GM12875 (cell line): ENCODE results near the gene MRPL27.

Experiments
- H3K4me3 ChIP-seq: one replicate; pipeline ENCODE4 v1.5.1; 2011; ENCODE audit warnings: low read depth, low read length, control low read depth
- TF ChIP-seq, protein P1 (sequence below): IDR thresholded peaks from 2 replicates; pipeline ENCODE4 v1.5.1; 2011; ENCODE audit warnings: low read depth, mild to moderate bottlenecking, control low read depth, inconsistent platforms, low read length, moderate library complexity, borderline replicate concordance; ENCODE audit not compliant: insufficient read depth

MRPL27 gene

DNA sequence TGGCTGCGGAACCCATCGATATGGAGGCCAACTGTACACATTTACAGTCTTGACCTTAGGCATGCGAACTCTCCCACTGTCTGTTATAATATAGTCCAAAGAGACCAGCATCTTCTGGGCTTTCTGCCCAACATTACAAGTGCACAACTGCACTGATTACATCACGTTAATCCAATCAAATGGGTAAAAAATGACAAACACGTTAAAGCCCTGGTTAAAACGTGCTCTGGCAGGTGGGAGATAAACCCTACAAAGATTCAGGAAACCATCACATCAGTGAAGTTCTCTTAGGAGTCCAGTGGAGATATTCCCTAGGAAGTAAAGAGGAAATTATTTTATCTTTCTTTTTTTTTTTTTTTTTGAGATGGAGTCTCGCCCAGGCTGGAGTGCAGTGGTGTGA lies 50.7 kb downstream of the MRPL27 start:
- H3K4me3 ChIP-seq = no peak overlapping the region
- TF ChIP-seq, protein P1, sequence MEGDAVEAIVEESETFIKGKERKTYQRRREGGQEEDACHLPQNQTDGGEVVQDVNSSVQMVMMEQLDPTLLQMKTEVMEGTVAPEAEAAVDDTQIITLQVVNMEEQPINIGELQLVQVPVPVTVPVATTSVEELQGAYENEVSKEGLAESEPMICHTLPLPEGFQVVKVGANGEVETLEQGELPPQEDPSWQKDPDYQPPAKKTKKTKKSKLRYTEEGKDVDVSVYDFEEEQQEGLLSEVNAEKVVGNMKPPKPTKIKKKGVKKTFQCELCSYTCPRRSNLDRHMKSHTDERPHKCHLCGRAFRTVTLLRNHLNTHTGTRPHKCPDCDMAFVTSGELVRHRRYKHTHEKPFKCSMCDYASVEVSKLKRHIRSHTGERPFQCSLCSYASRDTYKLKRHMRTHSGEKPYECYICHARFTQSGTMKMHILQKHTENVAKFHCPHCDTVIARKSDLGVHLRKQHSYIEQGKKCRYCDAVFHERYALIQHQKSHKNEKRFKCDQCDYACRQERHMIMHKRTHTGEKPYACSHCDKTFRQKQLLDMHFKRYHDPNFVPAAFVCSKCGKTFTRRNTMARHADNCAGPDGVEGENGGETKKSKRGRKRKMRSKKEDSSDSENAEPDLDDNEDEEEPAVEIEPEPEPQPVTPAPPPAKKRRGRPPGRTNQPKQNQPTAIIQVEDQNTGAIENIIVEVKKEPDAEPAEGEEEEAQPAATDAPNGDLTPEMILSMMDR = no peak

DNA sequence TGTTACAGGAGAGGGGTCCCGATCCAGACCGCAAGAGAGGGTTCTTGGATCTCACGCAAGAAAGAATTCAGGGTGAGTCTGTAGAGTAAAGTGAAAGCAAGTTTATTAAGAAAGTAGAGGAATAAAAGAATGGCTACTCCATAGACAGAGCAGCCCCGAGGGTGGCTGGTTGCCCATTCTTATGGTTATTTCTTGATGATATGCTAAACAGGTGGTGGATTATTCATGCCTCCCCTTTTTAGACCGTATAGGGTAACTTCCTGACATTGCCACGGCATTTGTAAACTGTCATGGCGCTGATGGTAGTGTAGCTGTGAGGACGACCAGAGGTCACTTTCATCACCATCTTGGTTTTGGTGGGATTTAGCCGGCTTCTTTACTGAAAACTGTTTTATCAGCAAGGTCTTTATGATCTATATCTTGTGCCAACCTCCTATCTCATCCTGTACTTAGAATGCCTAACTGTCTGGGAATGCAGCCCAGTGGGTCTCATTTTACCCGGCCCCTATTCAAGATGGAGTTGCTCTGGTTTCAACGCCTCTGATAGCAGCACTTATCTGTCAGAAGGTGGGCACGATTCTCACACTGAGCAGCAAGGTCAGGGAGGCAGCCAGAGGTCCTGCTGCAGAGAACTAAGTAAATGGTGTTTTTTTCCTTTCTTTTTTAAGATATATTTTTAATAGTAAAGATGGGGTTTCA lies 53.5 kb downstream of the MRPL27 start:
- H3K4me3 ChIP-seq = no peak overlapping the region
- TF ChIP-seq, protein P1 = no peak

DNA sequence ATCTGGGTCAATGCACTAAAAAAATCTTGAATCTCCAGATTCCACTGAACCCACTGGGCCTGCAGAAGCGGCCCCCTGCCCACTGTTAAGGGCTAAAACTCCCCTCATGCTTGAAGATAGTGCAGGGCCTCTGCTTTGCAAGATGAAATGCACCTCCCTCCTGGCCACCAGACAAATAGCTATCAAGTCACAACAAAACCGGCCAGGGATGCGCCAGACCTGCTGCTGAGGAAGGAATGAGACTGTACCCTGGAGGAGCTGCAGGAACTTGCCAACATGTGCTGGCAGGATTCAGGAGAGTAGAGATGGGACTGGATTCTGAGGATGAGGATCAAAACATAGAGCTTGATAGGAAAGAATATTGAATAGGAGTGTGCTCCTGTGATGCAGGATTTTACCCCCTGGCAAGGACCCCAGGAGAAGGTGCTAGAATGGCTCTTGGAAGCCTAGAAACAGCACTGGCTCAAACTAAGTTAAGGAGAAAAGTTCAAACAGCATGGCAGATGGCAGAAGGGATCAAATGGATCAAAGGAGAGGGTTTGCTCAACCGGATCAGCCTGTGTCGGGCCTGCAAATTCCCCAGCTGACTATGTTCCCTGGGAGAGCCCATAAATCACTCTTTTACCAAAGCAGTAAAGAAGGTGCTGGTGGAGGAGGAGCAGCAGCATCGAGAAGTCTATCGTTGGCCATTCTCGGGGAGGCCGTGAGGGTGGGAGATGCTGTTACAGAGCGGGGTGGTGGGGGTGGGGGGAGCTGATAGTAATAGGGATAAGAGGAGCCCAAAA lies 54.3 kb downstream of the MRPL27 start:
- TF ChIP-seq, protein P1 = no peak
- H3K4me3 ChIP-seq = no peak overlapping the region
